Activated naive CD4-positive, alpha-beta T cell treated with Interleukin-2 at 50 U/mL for 16 hours (primary cell): ENCODE measurements around the gene NHLRC2.
"Not testable (repeated sequence)": the region's sequence is repeated elsewhere in the genome, so short reads cannot be mapped to it uniquely, and the experiment has no call there.

Experiments
- DNase-seq: peaks from one replicate; pipeline ENCODE4 v3.0.0-alpha.2; 2020

Gene NHLRC2

GRCh38 chr10:113911839-113912238, 57.4 kb downstream of the NHLRC2 start:
- DNase-seq: no peak

DNA sequence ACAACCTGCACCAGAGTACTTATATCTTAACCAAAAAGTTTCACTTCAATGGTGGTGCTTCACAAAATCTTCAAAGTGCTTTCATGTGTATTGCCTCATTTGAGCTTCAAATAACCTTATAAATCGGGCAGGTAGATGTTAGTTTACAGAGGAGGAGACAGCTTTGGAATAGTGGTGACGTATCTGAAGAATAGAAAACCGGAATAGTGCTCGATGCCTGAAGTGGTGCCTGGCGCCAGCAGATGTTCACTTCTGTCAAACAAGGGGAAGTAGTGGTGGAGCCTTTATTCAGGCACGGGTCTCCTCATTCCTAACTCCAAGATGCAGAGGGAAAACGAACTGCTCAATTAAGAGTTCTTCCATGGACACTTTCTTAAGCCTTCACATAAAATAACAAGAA, 58.1 kb downstream of the NHLRC2 start:
- DNase-seq: no peak

GRCh38 chr10:113914956-113915355, 60.5 kb downstream of the NHLRC2 start:
- no peak for DNase-seq

DNA sequence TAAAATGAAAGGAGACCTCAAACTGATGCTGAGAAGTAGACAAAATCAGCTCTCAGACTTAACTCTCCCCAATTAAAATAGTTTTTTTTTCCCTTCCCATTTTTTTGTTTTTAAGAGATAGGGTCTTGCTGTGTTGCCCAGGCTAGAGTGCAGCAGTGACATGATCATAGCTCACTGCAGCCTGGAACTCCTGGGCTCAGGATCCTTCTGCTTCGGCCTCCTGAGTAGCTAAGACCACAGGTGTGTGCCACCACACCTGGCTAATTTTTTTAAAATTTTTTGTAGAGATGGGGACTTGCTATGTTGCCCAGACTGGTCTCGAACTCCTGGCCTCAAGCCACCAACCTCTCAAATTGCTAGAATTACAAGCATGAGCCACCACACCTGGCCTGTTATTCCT, 61.1 kb downstream of the NHLRC2 start:
- DNase-seq: no peak

DNA sequence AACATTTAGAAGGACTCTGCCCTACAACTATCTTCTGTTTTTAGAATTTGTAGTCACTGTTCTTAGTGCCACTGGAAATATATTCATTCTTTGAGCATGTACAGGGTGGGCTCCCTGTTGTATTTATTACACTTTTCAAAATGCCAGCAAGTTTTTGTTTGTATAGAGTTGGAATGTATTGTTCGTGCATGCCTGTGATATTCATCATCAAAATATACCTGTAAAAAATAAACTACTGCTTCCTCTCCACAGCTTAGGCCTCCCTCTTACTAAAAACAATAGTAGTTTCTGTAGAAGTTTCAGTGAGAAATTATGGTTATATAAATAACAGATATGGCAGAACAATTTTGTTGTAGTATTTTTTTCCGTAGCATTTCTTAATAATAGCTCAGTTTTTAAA, 61.6 kb downstream of the NHLRC2 start:
- no peak for DNase-seq

- DNase-seq: no peak
These were observed 63.2 kb downstream of the NHLRC2 start for GRCh38 chr10:113917636-113918035.

DNA sequence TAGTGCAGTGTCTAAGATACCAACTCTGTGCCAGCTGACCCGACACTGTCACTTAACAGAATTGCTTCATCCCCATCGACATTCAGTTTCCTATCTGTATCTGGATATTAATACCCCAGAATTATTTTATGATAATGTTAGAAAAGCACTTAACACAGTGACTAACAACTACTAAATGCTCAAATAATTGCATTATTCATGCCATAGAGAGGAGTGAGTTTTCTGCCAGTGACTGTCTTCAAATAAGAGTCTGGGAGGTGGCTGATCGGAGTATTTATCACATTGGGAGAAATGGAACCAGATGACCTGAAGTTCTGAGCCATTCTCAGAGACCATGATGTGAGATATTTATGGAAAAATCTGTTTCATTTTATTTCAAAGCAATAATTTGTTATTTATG, 65.7 kb downstream of the NHLRC2 start:
- DNase-seq: no peak

DNA sequence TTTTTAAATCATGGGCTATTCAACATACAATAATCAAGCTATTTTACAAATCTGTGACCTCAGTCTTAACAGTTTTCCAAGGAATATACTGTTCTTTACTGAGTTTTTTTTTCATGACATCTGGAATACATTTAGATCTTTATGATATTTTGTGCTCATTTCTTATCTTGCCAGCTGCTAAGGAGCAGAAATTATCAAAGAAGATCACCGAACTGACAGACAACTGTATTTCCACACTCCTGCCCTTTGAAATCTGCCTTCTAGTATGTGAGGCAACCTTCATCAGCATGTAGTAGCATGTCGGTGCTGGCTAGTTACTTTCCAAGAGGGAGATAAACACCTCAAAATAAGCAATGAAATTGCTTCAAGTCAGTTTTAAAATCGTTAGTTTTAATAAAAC, 66.4 kb downstream of the NHLRC2 start:
- no peak for DNase-seq

- no peak for DNase-seq
These were observed 67.3 kb downstream of the NHLRC2 start for GRCh38 chr10:113921561-113922370.

DNA sequence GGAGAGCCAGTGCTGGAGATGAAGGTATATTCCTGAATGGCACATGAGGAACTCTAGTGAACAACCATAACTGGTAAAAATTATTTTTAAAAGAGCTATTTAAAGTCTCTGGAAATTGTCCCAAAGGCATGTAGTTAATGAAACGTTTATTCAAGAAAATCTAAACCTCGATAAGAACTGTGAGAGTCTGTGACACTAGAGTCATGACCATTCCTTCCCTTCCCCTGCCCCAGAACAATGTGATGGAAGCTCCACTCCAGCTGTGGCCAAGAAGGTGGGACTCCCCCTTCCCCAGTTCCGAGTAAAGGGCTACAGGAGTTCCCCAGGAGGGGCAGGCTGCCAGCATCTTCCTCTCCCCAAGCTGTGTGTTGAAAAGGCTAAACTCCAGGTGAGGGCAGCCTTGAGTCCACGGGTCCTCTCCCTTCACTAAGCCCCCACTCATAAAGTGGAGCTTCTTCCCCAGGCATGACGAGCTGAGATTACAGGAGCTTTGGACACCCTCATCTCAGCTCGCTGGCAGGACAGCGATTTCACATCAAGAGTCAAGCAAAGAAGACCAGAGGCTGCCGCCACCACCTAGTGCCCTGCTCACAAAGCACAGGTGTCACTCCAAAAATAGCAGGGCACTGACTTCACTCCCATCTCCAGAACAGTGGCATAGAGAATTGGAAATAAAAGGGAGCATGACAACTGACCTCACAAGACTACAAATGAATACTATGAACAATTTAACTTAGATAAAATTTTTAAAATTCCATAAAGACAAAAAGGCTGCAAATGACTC, 68.5 kb downstream of the NHLRC2 start:
- no peak for DNase-seq

DNA sequence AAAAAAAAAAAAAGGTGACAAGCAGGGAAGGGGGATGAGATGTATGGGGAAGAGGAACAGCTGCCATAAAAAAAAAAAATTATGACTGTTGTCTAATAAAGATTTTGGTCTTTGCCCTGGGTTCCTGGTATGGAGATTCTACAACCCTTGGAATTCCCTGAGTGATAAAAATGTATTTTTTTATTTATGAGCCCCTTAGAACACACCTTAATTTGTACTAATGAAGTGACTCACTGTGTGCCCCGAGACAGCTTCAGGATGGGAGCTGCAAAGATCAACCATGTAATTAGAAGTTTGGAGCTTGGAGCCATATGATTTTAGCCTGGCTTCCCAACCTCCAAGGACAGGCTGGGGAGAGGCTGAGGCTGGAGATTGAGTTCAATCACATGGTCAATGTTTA, 69.7 kb downstream of the NHLRC2 start:
- DNase-seq: no peak

DNA sequence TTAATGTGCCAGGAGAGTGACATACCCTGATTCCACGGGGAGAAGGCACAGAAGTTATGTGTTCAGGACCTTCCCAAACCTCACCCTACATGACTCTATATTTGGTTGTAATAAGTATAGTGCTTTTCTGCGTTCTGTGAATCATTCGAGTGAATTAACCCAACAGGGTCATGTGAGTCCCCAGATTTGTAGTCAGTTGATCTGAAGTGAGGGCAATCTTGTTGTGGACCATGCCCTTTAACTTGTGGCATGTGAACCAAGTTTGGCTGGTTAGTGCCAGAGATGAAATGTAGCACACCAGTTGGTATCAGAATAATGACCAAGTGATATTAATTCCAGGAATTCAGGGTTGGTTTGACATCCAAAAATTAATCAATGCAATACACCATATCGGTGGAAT, 70.2 kb downstream of the NHLRC2 start:
- DNase-seq: no peak

DNA sequence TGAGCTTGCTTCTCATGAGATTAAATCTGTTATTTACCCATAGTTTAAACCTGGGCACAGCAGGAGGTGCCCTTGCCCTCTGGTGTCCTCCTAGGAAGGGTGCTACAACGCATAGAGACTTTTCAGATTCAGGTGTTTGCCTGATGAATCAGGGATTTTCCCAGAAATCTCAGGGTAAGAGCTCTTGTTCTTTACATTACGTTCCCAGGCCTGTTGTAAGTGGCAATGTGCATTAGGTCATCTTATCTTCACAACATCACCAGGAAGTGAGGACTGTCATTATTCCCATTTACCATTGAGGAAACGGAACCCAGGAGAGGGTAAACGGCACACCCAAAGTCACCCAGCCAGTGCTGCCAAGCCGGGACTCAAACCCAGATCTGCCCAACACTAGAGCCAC, 73.0 kb downstream of the NHLRC2 start:
- DNase-seq: no peak

- no peak for DNase-seq
These were observed 74.4 kb downstream of the NHLRC2 start for GRCh38 chr10:113928830-113929229.

DNA sequence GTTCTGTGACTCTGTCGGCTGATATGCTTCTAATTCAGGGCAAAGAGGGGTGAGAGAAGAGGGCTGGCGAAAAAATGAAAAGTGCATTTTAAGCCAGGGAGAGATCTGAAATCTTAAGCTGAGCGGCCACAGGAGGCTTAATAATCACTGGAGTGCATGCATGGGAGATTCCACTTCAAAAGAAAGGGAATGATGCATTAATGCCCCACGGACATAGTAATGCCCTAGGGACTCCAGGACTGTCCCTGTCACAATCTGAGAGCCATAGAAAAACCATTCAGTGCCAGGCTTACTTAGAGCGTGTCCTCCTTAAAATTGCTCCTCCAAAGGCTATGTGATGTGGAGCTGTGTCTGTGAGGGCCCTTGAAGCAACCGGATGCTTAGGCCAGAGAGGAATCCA, 75.1 kb downstream of the NHLRC2 start:
- no peak for DNase-seq

DNA sequence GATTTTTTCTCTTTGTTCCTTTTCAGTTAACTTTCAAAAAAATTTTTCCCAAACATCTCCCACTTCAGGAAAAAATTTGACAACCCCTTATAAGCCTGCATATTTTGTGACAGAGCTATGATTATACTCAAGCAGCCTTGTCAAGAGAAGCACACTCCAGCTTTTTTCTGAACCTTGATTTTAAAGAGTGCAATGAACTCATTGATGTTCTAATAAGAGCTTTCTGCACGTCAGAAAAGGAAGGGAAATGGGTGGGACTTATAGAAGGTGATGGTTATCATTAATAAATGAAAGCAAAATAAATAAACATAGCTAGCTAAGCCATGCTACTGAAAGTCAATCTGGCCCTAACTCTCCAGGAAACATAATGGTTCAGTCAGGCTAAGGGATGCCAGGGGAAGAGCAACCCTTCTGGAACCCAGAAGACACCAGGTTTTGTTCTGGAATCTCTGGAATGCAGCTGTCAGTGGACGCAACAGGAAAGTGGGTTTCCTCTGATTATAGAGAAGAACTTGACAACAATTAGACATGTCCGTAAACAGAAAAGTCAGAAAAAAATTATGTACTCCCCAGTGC, 76.1 kb downstream of the NHLRC2 start:
- no peak for DNase-seq

DNA sequence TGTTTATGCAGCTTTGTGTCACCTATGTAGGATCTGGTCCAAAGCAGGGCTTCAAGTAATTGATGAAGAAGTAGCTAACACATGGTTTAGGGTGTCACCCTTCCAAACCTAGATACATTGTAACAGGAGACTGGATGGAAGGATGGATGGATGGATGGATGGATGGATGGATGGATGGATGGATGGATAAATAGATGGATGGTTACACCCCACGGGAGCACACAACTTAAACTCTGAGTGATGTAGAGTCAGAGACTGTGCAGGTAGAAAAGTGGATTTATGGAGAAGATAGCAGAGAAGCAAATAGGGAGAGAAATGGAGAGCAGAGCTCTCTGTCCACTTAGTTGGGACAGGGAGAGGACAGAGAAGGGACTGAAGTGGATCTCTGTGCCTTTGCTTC, 78.4 kb downstream of the NHLRC2 start:
- DNase-seq: no peak

- DNase-seq: no peak
These were observed 79.6 kb downstream of the NHLRC2 start for GRCh38 chr10:113933894-113934532.

- no peak for DNase-seq
These were observed 82.8 kb downstream of the NHLRC2 start for GRCh38 chr10:113937258-113937657.

- no peak for DNase-seq
These were observed 83.3 kb downstream of the NHLRC2 start for GRCh38 chr10:113937756-113938155.

GRCh38 chr10:113939212-113939860, 84.9 kb downstream of the NHLRC2 start:
- no peak for DNase-seq

DNA sequence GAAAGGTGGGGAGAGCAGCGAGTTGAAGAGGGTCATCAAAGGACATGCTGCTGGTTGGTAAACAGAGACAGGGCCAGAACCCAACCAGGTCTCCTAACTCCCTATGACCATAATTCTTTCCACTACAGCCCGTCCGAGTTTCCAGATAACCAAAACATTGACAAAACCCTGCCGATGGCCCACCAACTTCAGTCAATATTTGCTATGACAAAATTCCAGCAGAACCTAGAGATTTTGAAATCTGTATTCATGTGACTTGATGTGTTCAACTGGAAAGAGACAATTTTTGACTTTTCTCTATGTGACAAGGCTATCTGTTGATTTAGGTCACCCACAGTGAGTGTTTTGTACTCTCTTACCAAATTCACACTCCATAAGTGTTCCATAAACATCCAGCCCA, 86.7 kb downstream of the NHLRC2 start:
- no peak for DNase-seq

DNA sequence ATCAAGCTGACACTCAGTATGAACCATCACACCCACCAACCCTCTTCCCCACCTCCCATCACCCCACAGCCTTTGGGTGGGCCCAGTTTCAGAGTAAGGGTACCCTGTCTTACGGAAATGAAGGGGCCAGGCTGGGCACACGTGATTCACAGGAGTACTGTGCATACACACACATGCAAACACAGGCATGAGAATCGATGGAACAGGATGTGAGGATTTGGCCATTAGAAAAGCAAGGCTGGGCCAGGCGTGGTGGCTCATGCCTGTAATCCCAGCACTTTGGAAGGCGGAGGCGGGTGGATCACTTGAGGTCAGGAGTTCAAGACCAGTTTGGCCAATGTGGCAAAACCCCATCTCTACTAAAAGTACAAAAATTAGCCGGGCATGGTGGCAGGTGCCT, 88.7 kb downstream of the NHLRC2 start:
- DNase-seq: not testable (repeated sequence)
